ENCODE results near the gene ASTN1.

ASTN1 gene

GRCh38 chr1:176837708-176838107 lies 326.8 kb downstream of the ASTN1 start:
- DNase-seq (ENCODE audit: low read depth): no peak

GRCh38 chr1:176831150-176831549 lies 333.4 kb downstream of the ASTN1 start:
- DNase-seq (ENCODE audit: low read depth): no peak

- no peak for DNase-seq (ENCODE audit: low read depth)
Observed at GRCh38 chr1:176829261-176829660, 335.3 kb downstream of the ASTN1 start.

- DNase-seq (ENCODE audit: low read depth): no peak
Observed at GRCh38 chr1:176826265-176826664, 338.2 kb downstream of the ASTN1 start.

- DNase-seq (ENCODE audit: low read depth): no peak
Observed at GRCh38 chr1:176820391-176821031, 344.0 kb downstream of the ASTN1 start.

GRCh38 chr1:176816232-176816631 lies 348.3 kb downstream of the ASTN1 start:
- DNase-seq (ENCODE audit: low read depth): no peak

GRCh38 chr1:176815621-176816020 lies 348.9 kb downstream of the ASTN1 start:
- DNase-seq (ENCODE audit: low read depth): no peak

- DNase-seq (ENCODE audit: low read depth): no peak
Observed at GRCh38 chr1:176811511-176812288, 352.8 kb downstream of the ASTN1 start.

GRCh38 chr1:176809292-176809691 lies 355.2 kb downstream of the ASTN1 start:
- no peak for DNase-seq (ENCODE audit: low read depth)
